Neural cell (in vitro differentiated cells): ENCODE results near the gene IFTAP.

Experiments
- REST ChIP-seq: IDR thresholded peaks from 2 replicates; pipeline ENCODE4 v1.6.1; 2012; ENCODE audit warnings: borderline replicate concordance
- TF ChIP-seq, protein P1 (sequence below): fragments of 450-650 bp; IDR thresholded peaks from 2 replicates; pipeline ENCODE4 v1.5.1; 2014; ENCODE audit warnings: antibody characterized with exemption, mild to moderate bottlenecking, moderate library complexity; ENCODE audit not compliant: poor library complexity, severe bottlenecking

GRCh38 chr11:36618363-36619047, 24.2 kb downstream of the IFTAP start:
- TF ChIP-seq REST: no peak
- TF ChIP-seq, protein P1, sequence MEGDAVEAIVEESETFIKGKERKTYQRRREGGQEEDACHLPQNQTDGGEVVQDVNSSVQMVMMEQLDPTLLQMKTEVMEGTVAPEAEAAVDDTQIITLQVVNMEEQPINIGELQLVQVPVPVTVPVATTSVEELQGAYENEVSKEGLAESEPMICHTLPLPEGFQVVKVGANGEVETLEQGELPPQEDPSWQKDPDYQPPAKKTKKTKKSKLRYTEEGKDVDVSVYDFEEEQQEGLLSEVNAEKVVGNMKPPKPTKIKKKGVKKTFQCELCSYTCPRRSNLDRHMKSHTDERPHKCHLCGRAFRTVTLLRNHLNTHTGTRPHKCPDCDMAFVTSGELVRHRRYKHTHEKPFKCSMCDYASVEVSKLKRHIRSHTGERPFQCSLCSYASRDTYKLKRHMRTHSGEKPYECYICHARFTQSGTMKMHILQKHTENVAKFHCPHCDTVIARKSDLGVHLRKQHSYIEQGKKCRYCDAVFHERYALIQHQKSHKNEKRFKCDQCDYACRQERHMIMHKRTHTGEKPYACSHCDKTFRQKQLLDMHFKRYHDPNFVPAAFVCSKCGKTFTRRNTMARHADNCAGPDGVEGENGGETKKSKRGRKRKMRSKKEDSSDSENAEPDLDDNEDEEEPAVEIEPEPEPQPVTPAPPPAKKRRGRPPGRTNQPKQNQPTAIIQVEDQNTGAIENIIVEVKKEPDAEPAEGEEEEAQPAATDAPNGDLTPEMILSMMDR: no peak
